Neural cell (in vitro differentiated cells): Measurements from ENCODE around the gene BCOR. TPM values are rescaled to one million over a fixed set of nuclear protein-coding genes. Genes with fewer than 3 reads are reported as not detected.

Source experiments
- H2AFZ ChIP-seq: fragments of 200-600, 300-800 bp; sonication (generic), shearing (Covaris generic); 2 replicates; pipeline ENCODE4 v1.6.0; 2014; ENCODE audit warnings: low read depth, mild to moderate bottlenecking, antibody characterized with exemption, low read length, moderate library complexity
- H3F3A ChIP-seq: fragments of 200-600 bp; shearing (Covaris generic); 2 replicates; pipeline ENCODE4 v1.6.1; 2016; ENCODE audit warnings: mild to moderate bottlenecking, moderate library complexity, mixed read lengths, antibody characterized with exemption, low read length; ENCODE audit not compliant: insufficient read depth, poor library complexity, severe bottlenecking
- H3K27ac ChIP-seq: fragments of 200-600, 300-800 bp; sonication (generic), shearing (Covaris generic); 2 replicates; pipeline ENCODE4 v1.5.1; 2014; ENCODE audit warnings: mild to moderate bottlenecking, low read length, moderate library complexity
- H3K27me3 ChIP-seq: fragments of 300-800, 200-600 bp; sonication (generic), shearing (Covaris generic); 2 replicates; pipeline ENCODE4 v1.6.0; 2014; ENCODE audit warnings: mild to moderate bottlenecking, low read depth, low read length, moderate library complexity; ENCODE audit not compliant: insufficient read depth
- H3K36me3 ChIP-seq: fragments of 300-800, 200-600 bp; sonication (generic), shearing (Covaris generic); 2 replicates; pipeline ENCODE4 v1.5.1; 2014; ENCODE audit warnings: mild to moderate bottlenecking, antibody characterized with exemption, low read length, moderate library complexity; ENCODE audit not compliant: insufficient read depth
- H3K4me2 ChIP-seq: fragments of 300-800, 200-600 bp; sonication (generic), shearing (Covaris generic); 2 replicates; pipeline ENCODE4 v1.6.0; 2014; ENCODE audit warnings: mild to moderate bottlenecking, low read length
- H3K4me3 ChIP-seq: fragments of 300-800, 200-600 bp; sonication (generic), shearing (Covaris generic); 2 replicates; pipeline ENCODE4 v1.5.1; 2014; ENCODE audit warnings: mild to moderate bottlenecking, low read length, moderate library complexity
- H3K79me2 ChIP-seq: fragments of 200-600 bp; shearing (Covaris generic); replicated peaks from 2 replicates; pipeline ENCODE4 v1.6.0; 2014; ENCODE audit warnings: mild to moderate bottlenecking, low read length, moderate library complexity; ENCODE audit not compliant: insufficient read depth
- H3K9ac ChIP-seq: fragments of 300-800, 200-600 bp; sonication (generic), shearing (Covaris generic); 2 replicates; pipeline ENCODE4 v1.6.1; 2016; ENCODE audit warnings: mild to moderate bottlenecking, low read length, mixed read lengths
- H3K9me2 ChIP-seq: fragments of 200-600 bp; shearing (Covaris generic); 2 replicates; pipeline ENCODE4 v1.6.1; 2016; ENCODE audit warnings: mild to moderate bottlenecking, low read length, mixed read lengths; ENCODE audit not compliant: insufficient read depth
- H3K9me3 ChIP-seq: fragments of 200-600, 300-800 bp; sonication (generic), shearing (Covaris generic); 2 replicates; pipeline ENCODE4 v1.6.1; 2016; ENCODE audit warnings: mild to moderate bottlenecking, mixed run types, low read length, moderate library complexity, mixed read lengths
- H4K20me1 ChIP-seq: fragments of 200-600 bp; shearing (Covaris generic); 2 replicates; pipeline ENCODE4 v1.6.1; 2016; ENCODE audit warnings: mild to moderate bottlenecking, mixed run types; ENCODE audit not compliant: insufficient read depth
- CTCF ChIP-seq: fragments of 450-650 bp; IDR thresholded peaks from 2 replicates; pipeline ENCODE4 v1.5.1; 2014; ENCODE audit warnings: antibody characterized with exemption, mild to moderate bottlenecking, moderate library complexity; ENCODE audit not compliant: poor library complexity, severe bottlenecking
- EP300 ChIP-seq: fragments of 450-650 bp; conservative IDR thresholded peaks from 2 replicates; pipeline ENCODE4 v1.6.1; 2014; ENCODE audit warnings: antibody characterized with exemption, mild to moderate bottlenecking, moderate library complexity; ENCODE audit not compliant: poor library complexity, severe bottlenecking
- EZH2 ChIP-seq: fragments of 200-600, 300-800 bp; shearing (Covaris generic), sonication (generic); IDR thresholded peaks from 2 replicates; pipeline ENCODE4 v1.6.1; 2014; ENCODE audit warnings: antibody characterized with exemption, low read length, borderline replicate concordance, mild to moderate bottlenecking; ENCODE audit not compliant: insufficient read depth, poor library complexity, severe bottlenecking
- MXI1 ChIP-seq: fragments of 450-650 bp; conservative IDR thresholded peaks from 2 replicates; pipeline ENCODE4 v1.6.1; 2014; ENCODE audit warnings: antibody characterized with exemption, mild to moderate bottlenecking; ENCODE audit not compliant: poor library complexity, severe bottlenecking
- POLR2AphosphoS5 ChIP-seq: IDR thresholded peaks from 2 replicates; pipeline ENCODE4 v1.6.1; 2012
- RAD21 ChIP-seq: fragments of 450-650 bp; conservative IDR thresholded peaks from 2 replicates; pipeline ENCODE4 v1.6.1; 2014; ENCODE audit warnings: antibody characterized with exemption, mild to moderate bottlenecking, moderate library complexity
- REST ChIP-seq: IDR thresholded peaks from 2 replicates; pipeline ENCODE4 v1.6.1; 2012; ENCODE audit warnings: borderline replicate concordance
- SMC3 ChIP-seq: fragments of 450-650 bp; conservative IDR thresholded peaks from 2 replicates; pipeline ENCODE4 v1.6.1; 2014; ENCODE audit warnings: antibody characterized with exemption, mild to moderate bottlenecking, moderate library complexity; ENCODE audit not compliant: poor library complexity
- polyA plus RNA-seq: library from polyadenylated mRNA; depleted of rRNA; stranded (reverse); fragments of >200 nt; gene quantifications from 2 replicates; pipeline ENCODE4 v1.2.3, GENCODE V29; 2014

BCOR gene
- polyA plus RNA-seq, 1 donor from 2014 or later: 18.0 TPM

GRCh38 chrX:40031911-40032310 is 65.8 kb downstream of the BCOR start:
- no peak overlapping the region for H3K4me2 ChIP-seq
- H3K4me3 ChIP-seq: no peak overlapping the region
- no peak overlapping the region for H3K27ac ChIP-seq
- no peaks in the 10 kb centered on the region for H3K79me2 ChIP-seq
- no peaks in the 10 kb centered on the region for H4K20me1 ChIP-seq
- no peak overlapping the region for H2AFZ ChIP-seq
- no peaks in the 10 kb centered on the region for H3F3A ChIP-seq
- H3K9me3 ChIP-seq: no peaks in the 10 kb centered on the region
- TF ChIP-seq RAD21 (no peak), POLR2AphosphoS5 (no peak), SMC3 (no peak), EP300 (no peak)
- no peaks in the 10 kb centered on the region for H3K9me2 ChIP-seq
- no peaks in the 10 kb centered on the region for H3K27me3 ChIP-seq
- no peaks in the 10 kb centered on the region for H3K36me3 ChIP-seq
- no peak overlapping the region for H3K9ac ChIP-seq

DNA sequence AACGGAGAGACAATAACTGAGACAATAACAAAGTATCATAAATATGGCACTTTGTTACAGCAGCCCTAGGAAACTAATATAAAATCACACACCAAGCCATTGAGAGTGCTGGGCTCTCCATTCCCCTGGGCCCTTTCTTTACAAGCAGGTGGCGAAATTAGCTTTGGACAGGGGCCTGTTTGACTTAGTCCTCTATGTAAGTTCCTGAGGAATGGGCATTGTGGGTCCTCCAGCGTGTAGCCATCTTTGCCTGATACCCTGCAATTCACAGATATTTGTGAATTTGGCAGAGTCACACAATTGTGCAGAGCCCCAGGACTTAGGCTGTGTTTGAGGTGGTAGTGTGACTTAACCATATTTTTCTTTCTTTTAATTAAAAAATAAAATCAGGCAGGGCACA is 67.6 kb downstream of the BCOR start:
- Histone ChIP-seq H3K36me3 (no peaks in the 10 kb centered on the region), H3K4me2 (no peak overlapping the region), H3K9me3 (no peaks in the 10 kb centered on the region), H3F3A (no peaks in the 10 kb centered on the region), H3K4me3 (no peak overlapping the region), H3K79me2 (no peaks in the 10 kb centered on the region), H4K20me1 (no peaks in the 10 kb centered on the region), H3K9me2 (no peaks in the 10 kb centered on the region), H3K27me3 (no peaks in the 10 kb centered on the region), H3K27ac (no peak overlapping the region), H2AFZ (no peak overlapping the region), H3K9ac (no peak overlapping the region)
- TF ChIP-seq SMC3 (no peak), REST (no peak), EP300 (no peak), RAD21 (no peak), POLR2AphosphoS5 (no peak), MXI1 (no peak), EZH2 (no peak)

DNA sequence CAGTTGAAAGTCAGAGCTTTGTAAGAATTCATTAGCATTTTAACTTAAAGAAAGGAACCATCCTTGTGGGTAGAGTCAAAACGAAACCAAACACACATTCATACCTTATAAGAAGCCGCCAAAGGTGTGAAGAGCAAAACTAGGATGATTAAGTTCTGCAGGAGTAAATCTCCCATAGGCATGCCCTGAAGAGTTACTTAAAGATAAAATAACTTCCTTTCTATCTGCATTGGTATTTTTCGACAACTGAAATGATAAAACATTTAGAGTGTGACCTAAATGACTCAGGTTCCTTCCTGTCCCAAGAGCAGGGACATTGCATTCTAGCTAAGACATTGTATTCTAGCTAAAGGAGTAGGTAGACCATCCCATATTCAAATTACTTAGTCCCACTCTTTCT is 75.3 kb downstream of the BCOR start:
- H3K36me3 ChIP-seq: no peaks in the 10 kb centered on the region
- H3K27ac ChIP-seq: no peak overlapping the region
- no peaks in the 10 kb centered on the region for H3K79me2 ChIP-seq
- no peak overlapping the region for H3K4me3 ChIP-seq
- H3K9ac ChIP-seq: no peak overlapping the region
- H4K20me1 ChIP-seq: no peaks in the 10 kb centered on the region
- H3K4me2 ChIP-seq: no peak overlapping the region
- no peaks in the 10 kb centered on the region for H3K9me2 ChIP-seq
- no peaks in the 10 kb centered on the region for H3K9me3 ChIP-seq
- TF ChIP-seq SMC3: no peak
- TF ChIP-seq EP300: no peak
- TF ChIP-seq MXI1: no peak
- TF ChIP-seq REST: no peak
- TF ChIP-seq CTCF: no peak
- no peak for TF ChIP-seq EZH2
- no peak for TF ChIP-seq POLR2AphosphoS5
- no peak for TF ChIP-seq RAD21
- no peak overlapping the region for H2AFZ ChIP-seq
- no peaks in the 10 kb centered on the region for H3F3A ChIP-seq
- no peaks in the 10 kb centered on the region for H3K27me3 ChIP-seq
